HG03457 (cell line): ENCODE data around the gene TRIM9.

Experiments
- ATAC-seq: cut with Tn5 transposase; IDR thresholded peaks from one replicate; pipeline ENCODE4 v1.9.1; 2021; ENCODE audit warnings: moderate number of reproducible peaks; ENCODE audit not compliant: unreplicated experiment

The TRIM9 gene

GRCh38 chr14:51094901-51095853 is at the start of gene TRIM9:
TRIM9 (minus strand) TSS chr14:51095105; CDS start chr14:51094939, 166 bp downstream.
- ATAC-seq: peak; percentile 98

- no peak for ATAC-seq
Observed at GRCh38 chr14:51140856-51141255, 46.0 kb upstream of the TRIM9 start.

- no peak for ATAC-seq
Observed at GRCh38 chr14:51140338-51140737, 45.4 kb upstream of the TRIM9 start.

GRCh38 chr14:51139121-51139681 is 44.3 kb upstream of the TRIM9 start:
- no peak for ATAC-seq

GRCh38 chr14:51138404-51139103 is 43.6 kb upstream of the TRIM9 start:
- no peak for ATAC-seq

GRCh38 chr14:51131516-51131915 is 36.6 kb upstream of the TRIM9 start:
- ATAC-seq: no peak

- no peak for ATAC-seq
Observed at GRCh38 chr14:51129130-51129529, 34.2 kb upstream of the TRIM9 start.

- no peak for ATAC-seq
Observed at GRCh38 chr14:51124029-51124428, 29.1 kb upstream of the TRIM9 start.

GRCh38 chr14:51121096-51121495 is 26.2 kb upstream of the TRIM9 start:
- ATAC-seq: no peak

GRCh38 chr14:51119411-51120051 is 24.6 kb upstream of the TRIM9 start:
- ATAC-seq: no peak

GRCh38 chr14:51118993-51119392 is 24.1 kb upstream of the TRIM9 start:
- ATAC-seq: no peak

GRCh38 chr14:51117593-51117992 is 22.7 kb upstream of the TRIM9 start:
- no peak for ATAC-seq

- ATAC-seq: no peak
Observed at GRCh38 chr14:51116682-51117081, 21.8 kb upstream of the TRIM9 start.

GRCh38 chr14:51109651-51110050 is 14.7 kb upstream of the TRIM9 start:
- ATAC-seq: no peak

- ATAC-seq: no peak
Observed at GRCh38 chr14:51107801-51108200, 12.9 kb upstream of the TRIM9 start.

- no peak for ATAC-seq
Observed at GRCh38 chr14:51104467-51104866, 9.6 kb upstream of the TRIM9 start.

GRCh38 chr14:51097287-51097686 is 2.4 kb upstream of the TRIM9 start:
- ATAC-seq: no peak

GRCh38 chr14:51096870-51097269 is 2.0 kb upstream of the TRIM9 start:
- ATAC-seq: no peak

GRCh38 chr14:51095854-51096823 is 1.2 kb upstream of the TRIM9 start:
- ATAC-seq: no peak

- no peak for ATAC-seq
Observed at GRCh38 chr14:51094282-51094821, 553 bp downstream of the TRIM9 start.
